Muscle of back (tissue), 13 donors: ENCODE data around the gene RAB27B. TPM values are rescaled to one million over a fixed set of nuclear protein-coding genes. Genes with fewer than 3 reads are reported as not detected.
"Not testable (repeated sequence)": the region's sequence is repeated elsewhere in the genome, so short reads cannot be mapped to it uniquely, and the experiment has no call there.

ENCODE experiments used
- DNase-seq, 3 donors: peaks; one replicate each; pipeline versions ENCODE4 v3.0.0 to v3.0.0-alpha.2; 2013
- long read RNA-seq, 9 donors: transcript quantifications; one replicate each; lab custom pipeline, GENCODE V29; 2026
- polyA plus RNA-seq, 10 donors: library from polyadenylated mRNA; unstranded; fragments of 120-200 nt; gene quantifications; one replicate each; pipeline ENCODE4 v1.2.1, GENCODE V29; 2013; ENCODE audit not compliant: insufficient read length in 10 of 10

Gene RAB27B
- 1 to 10 TPM in 5 of 10 donors, under 1 TPM in 5; 0.35 to 1.9 (median 0.91) TPM for polyA plus RNA-seq
- long read RNA-seq, donor 1: 0 reads
- long read RNA-seq, donor 2: 0 reads
- long read RNA-seq, donor 3: 0 reads
- long read RNA-seq, donor 4: 0 reads
- long read RNA-seq, donor 5: 0 reads
- long read RNA-seq, donor 6: 0 reads
- long read RNA-seq, donor 7: 0 reads
- long read RNA-seq, donor 8: 0 reads
- long read RNA-seq, donor 9: 0 reads

GRCh38 chr18:54828281-54828881 lies at the start of gene RAB27B:
Gene RAB27B, plus strand, starts transcription at chr18:54828477. Its CDS starts 49,109 bp downstream, at chr18:54877586.
- DNase-seq: peak; percentile 45 to 82 (median 57)

GRCh38 chr18:54780285-54780861 lies 47.9 kb upstream of the RAB27B start:
- no peak for DNase-seq

GRCh38 chr18:54780970-54781369 lies 47.3 kb upstream of the RAB27B start:
- DNase-seq: no peak

- no peak for DNase-seq
These were observed 45.1 kb upstream of the RAB27B start for GRCh38 chr18:54783139-54783538.

GRCh38 chr18:54786206-54786605 lies 42.1 kb upstream of the RAB27B start:
- no peak for DNase-seq

GRCh38 chr18:54787121-54787520 lies 41.2 kb upstream of the RAB27B start:
- DNase-seq: peak in 1 of 3 donors; percentile 37

GRCh38 chr18:54787616-54788015 lies 40.7 kb upstream of the RAB27B start:
- DNase-seq: peak in 2 of 3 donors; percentile 34 to 51

GRCh38 chr18:54790109-54790508 lies 38.2 kb upstream of the RAB27B start:
- no peak for DNase-seq

- no peak for DNase-seq
These were observed 36.6 kb upstream of the RAB27B start for GRCh38 chr18:54791657-54792056.

- no peak for DNase-seq
These were observed 36.2 kb upstream of the RAB27B start for GRCh38 chr18:54792079-54792478.

- no peak for DNase-seq
These were observed 33.5 kb upstream of the RAB27B start for GRCh38 chr18:54794823-54795222.

GRCh38 chr18:54798186-54798585 lies 30.1 kb upstream of the RAB27B start:
- DNase-seq: no peak

- DNase-seq: no peak
These were observed 26.9 kb upstream of the RAB27B start for GRCh38 chr18:54801374-54801773.

GRCh38 chr18:54802178-54802577 lies 26.1 kb upstream of the RAB27B start:
- no peak for DNase-seq

- no peak for DNase-seq
These were observed 25.4 kb upstream of the RAB27B start for GRCh38 chr18:54802686-54803395.

- peak in 1 of 3 donors; percentile 63 for DNase-seq
These were observed 22.5 kb upstream of the RAB27B start for GRCh38 chr18:54805571-54806334.

- no peak for DNase-seq
These were observed 21.8 kb upstream of the RAB27B start for GRCh38 chr18:54806526-54806925.

- no peak for DNase-seq
These were observed 21.0 kb upstream of the RAB27B start for GRCh38 chr18:54807303-54807702.

- DNase-seq: not testable (repeated sequence)
These were observed 17.6 kb upstream of the RAB27B start for GRCh38 chr18:54810662-54811061.

GRCh38 chr18:54812885-54813284 lies 15.4 kb upstream of the RAB27B start:
- DNase-seq: no peak

GRCh38 chr18:54813305-54813704 lies 15.0 kb upstream of the RAB27B start:
- DNase-seq: no peak
